AG08396 (cell line): Measurements from ENCODE around the gene NRL.
"Not testable (repeated sequence)": the region's sequence is repeated elsewhere in the genome, so short reads cannot be mapped to it uniquely, and the experiment has no call there.

Experiments used
- DNase-seq: peaks from one replicate; pipeline ENCODE4 v3.0.0; 2012; ENCODE audit warnings: low spot score, mixed read lengths

Gene NRL

GRCh38 chr14:24051789-24052655, 62.7 kb downstream of the NRL start, which contains the start of gene CARMIL3:
Gene CARMIL3, plus strand, starts transcription at chr14:24052009. Its CDS starts 145 bp downstream, at chr14:24052154.
- peak; percentile 92 for DNase-seq

DNA sequence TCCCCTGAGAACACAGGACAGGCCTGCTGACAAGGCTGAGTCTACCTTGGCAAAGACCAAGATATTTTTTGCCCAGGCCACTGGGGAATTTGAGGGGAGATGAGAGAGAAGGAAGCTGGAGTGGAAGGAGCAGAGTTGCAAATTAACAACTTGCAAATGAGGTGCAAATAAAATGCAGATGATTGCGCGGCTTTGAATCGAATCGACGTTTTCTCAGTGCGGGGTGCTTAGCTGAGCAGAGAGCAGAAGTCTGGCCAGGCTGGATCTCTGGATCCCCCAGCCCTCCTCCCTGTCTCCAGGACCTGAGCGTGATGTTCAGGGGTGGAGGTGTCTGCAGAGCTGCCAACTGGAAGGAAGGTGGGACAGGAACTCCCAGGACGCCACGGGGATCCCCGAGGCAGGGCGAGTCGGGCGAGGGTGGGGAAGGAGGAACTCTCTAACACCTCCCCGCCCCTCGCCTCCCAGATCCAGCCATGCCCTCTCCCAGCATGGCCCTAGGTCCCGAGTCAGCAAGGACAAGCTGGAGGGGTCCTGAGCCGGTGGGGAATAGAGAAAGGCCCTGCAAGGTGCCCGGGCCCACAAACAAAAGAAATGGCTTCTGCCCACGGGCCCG, 63.5 kb downstream of the NRL start:
- DNase-seq = no peak

DNA sequence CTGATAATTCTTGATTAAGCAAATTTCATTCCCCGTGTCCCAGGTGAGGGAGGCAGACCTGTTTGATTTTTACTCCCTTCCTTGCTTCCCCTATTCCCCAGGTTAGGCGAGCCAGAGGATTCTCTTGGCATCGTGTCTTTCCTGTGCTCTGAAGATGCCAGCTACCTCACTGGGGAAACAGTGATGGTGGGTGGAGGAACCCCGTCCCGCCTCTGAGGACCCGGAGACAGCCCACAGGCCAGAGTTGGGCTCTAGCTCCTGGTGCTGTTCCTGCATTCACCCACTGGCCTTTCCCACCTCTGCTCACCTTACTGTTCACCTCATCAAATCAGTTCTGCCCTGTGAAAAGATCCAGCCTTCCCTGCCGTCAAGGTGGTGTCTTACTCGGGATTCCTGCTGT, 64.0 kb downstream of the NRL start:
- DNase-seq = not testable (repeated sequence)

GRCh38 chr14:24049002-24049401, 65.7 kb downstream of the NRL start:
- DNase-seq = not testable (repeated sequence)

GRCh38 chr14:24042746-24043145, 72.0 kb downstream of the NRL start:
- DNase-seq = no peak

GRCh38 chr14:24040692-24041091, 74.1 kb downstream of the NRL start:
- no peak for DNase-seq

- no peak for DNase-seq
Observed at GRCh38 chr14:24038686-24039085, 76.1 kb downstream of the NRL start.

GRCh38 chr14:24037658-24038037, 77.1 kb downstream of the NRL start:
- DNase-seq = no peak

- not testable (repeated sequence) for DNase-seq
Observed at GRCh38 chr14:24036963-24037657, 77.6 kb downstream of the NRL start.

GRCh38 chr14:24036169-24036962, 78.4 kb downstream of the NRL start:
- peak; percentile 82 for DNase-seq

DNA sequence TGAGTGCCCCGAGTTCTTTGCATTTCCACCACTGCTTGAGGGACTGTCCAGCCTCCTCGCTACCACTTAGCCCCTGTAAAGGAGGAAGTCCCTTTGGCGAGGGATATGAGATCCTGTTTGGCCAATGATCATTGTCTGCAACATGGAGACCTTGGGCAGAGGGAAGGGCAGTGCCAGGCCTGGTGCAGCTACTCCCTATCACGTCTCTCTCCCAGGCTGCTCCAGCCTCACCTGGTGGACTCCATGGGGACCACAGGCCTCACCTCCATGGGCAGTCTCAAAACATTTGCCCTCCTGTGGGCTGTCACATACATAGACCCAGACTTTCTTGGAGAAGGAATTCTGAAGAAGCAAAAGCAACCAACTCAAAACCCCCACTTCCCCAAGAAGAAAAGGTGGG, 79.0 kb downstream of the NRL start:
- DNase-seq = not testable (repeated sequence)

DNA sequence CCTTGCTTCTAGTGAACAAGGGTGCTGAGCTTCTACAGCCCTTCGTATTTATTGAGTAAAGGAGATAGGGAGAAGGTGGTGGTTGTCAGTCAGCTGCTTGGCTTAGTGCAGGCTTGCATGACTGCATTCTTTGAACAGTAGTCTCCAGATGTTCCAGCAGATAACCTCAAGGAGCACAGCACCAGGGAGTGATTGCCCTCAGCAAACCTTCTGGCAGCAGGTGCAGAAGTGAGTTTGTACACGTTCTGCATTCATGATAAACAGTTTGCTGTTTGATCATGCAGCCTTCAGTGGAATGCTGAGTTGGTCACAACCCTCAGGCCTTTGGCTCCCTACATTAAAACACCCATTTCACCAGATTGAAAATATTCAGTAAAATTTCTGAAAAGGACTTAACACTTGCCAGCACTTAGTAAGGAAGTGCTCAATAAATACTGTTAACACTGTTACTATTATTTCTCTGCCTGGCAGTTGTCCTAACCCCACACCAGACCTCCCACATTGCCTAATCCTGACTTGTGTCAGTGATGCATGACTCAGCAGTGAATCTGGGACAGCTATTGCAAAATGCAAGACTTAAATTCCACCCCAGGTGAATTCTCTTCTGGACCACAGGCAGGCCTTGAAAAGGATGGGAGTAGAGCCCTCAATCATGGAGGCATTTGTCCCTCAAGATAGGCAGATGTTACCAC, 81.9 kb downstream of the NRL start:
- DNase-seq = peak; percentile 51

GRCh38 chr14:24031331-24031730, 83.4 kb downstream of the NRL start:
- not testable (repeated sequence) for DNase-seq

GRCh38 chr14:24029687-24030086, 85.1 kb downstream of the NRL start:
- DNase-seq = not testable (repeated sequence)
